GM12878 (cell line): Measurements from ENCODE around the gene EED. TPM values are rescaled to one million over a fixed set of nuclear protein-coding genes. Genes with fewer than 3 reads are reported as not detected.

Experiments used
- ATAC-seq: fragments of 200-7000 bp; cut with Tn5 transposase; 3 replicates; pipeline ENCODE4 v1.9.1; 2020; ENCODE audit warnings: mild to moderate bottlenecking, moderate library complexity
- BruUV-seq: library from RNA; stranded (reverse); fragments of 400-500 nt; replicated peaks from 2 replicates; lab custom pipeline; 2021; lab: Mats Ljungman, UMichigan
- CTCF ChIA-PET: fragments of 300-600 bp; sonication (Branson Sonifier 250); formaldehyde crosslinking; extraction: SDS; loops from one replicate; lab custom pipeline; 2021; ENCODE audit warnings: inconsistent platforms; lab: Yijun Ruan, JAX
- POLR2A ChIA-PET: fragments of 350-600 bp; formaldehyde crosslinking; extraction: SDS; loops from one replicate; lab custom pipeline; 2021; ENCODE audit warnings: inconsistent platforms; lab: Charles Lee
- RAD21 ChIA-PET: fragments of 300-600 bp; sonication (Branson Sonifier 250); formaldehyde crosslinking; loops from one replicate; lab custom pipeline; 2023; ENCODE audit warnings: antibody characterized with exemption; ENCODE audit not compliant: unreplicated experiment; lab: Charles Lee
- SMC1A ChIA-PET: fragments of 300-600 bp; sonication (Branson Sonifier 250); formaldehyde crosslinking; loops from one replicate; lab custom pipeline; 2023; ENCODE audit not compliant: unreplicated experiment, uncharacterized antibody; lab: Charles Lee
- DNase-seq: peaks from one replicate; pipeline ENCODE4 v3.0.0-alpha.2; 2011; ENCODE audit warnings: low read depth, low spot score
- FAIRE-seq: peaks from 3 replicates; lab custom pipeline; 2011; peaks lifted over from hg19 to GRCh38; lab: Jason Lieb, UNC
- H2AFZ ChIP-seq: 2 replicates; pipeline ENCODE4 v1.6.0; 2011; ENCODE audit warnings: low read depth, low read length, control low read depth; ENCODE audit not compliant: control insufficient read depth
- H3K27ac ChIP-seq: 2 replicates; pipeline ENCODE4 v1.5.1; 2011; ENCODE audit warnings: control low read depth; ENCODE audit not compliant: control insufficient read depth, insufficient read depth
- H3K27me3 ChIP-seq, 2 experiments: replicated peaks in 1 of 2; 2 replicates each; pipeline versions ENCODE4 v1.6.0 to v1.6.1; 2011; ENCODE audit warnings: low read length in 1 of 2; ENCODE audit not compliant: control insufficient read depth in 2 of 2, insufficient read depth in 2 of 2
- H3K36me3 ChIP-seq, 2 experiments: 2 replicates each; pipeline ENCODE4 v1.5.1; 2011; ENCODE audit warnings: low read length in 1 of 2; ENCODE audit not compliant: control insufficient read depth in 2 of 2, insufficient read depth in 2 of 2
- H3K4me1 ChIP-seq: 2 replicates; pipeline ENCODE4 v1.6.1; 2011; ENCODE audit warnings: mild to moderate bottlenecking, low read length, moderate library complexity, mixed read lengths; ENCODE audit not compliant: control insufficient read depth, insufficient read depth
- H3K4me2 ChIP-seq: 2 replicates; pipeline ENCODE4 v1.6.0; 2011; ENCODE audit warnings: control low read depth; ENCODE audit not compliant: control insufficient read depth, insufficient read depth
- H3K4me3 ChIP-seq: fragments of 200-600 bp; sonication (generic); 2 replicates; pipeline ENCODE4 v1.5.1; 2016
- H3K79me2 ChIP-seq: 2 replicates; pipeline ENCODE4 v1.6.0; 2011; ENCODE audit warnings: low read length; ENCODE audit not compliant: control insufficient read depth, insufficient read depth
- H3K9ac ChIP-seq: 2 replicates; pipeline ENCODE4 v1.8.0; 2011; ENCODE audit warnings: low read length, control low read depth, mixed read lengths; ENCODE audit not compliant: control insufficient read depth, insufficient read depth
- H3K9me3 ChIP-seq: replicated peaks from 3 replicates; pipeline ENCODE4 v1.5.1; 2011; ENCODE audit warnings: mild to moderate bottlenecking, low read length; ENCODE audit not compliant: control insufficient read depth, insufficient read depth
- H4K20me1 ChIP-seq: 2 replicates; pipeline ENCODE4 v1.6.0; 2011; ENCODE audit not compliant: control insufficient read depth, insufficient read depth
- CEBPB ChIP-seq, 2 experiments: fragments of 150-350 bp in 1 of 2; IDR thresholded peaks; 2 replicates each; pipeline ENCODE4 v1.6.1; 2012 to 2014; ENCODE audit warnings: low read depth in 2 of 2, low read length in 2 of 2, borderline replicate concordance in 1 of 2, inconsistent platforms in 1 of 2
- EZH2 ChIP-seq: IDR thresholded peaks from 2 replicates; pipeline ENCODE4 v1.6.1; 2012; ENCODE audit warnings: low read depth, mild to moderate bottlenecking, control low read depth, inconsistent platforms, low read length, borderline replicate concordance; ENCODE audit not compliant: control insufficient read depth
- FOS ChIP-seq: IDR thresholded peaks from 3 replicates; pipeline ENCODE4 v1.6.1; 2011; ENCODE audit warnings: borderline replicate concordance; ENCODE audit not compliant: insufficient read length; ENCODE audit errors: extremely low read depth
- HDAC2 ChIP-seq: fragments of 200-600 bp; sonication (generic); IDR thresholded peaks from 2 replicates; pipeline ENCODE4 v1.6.1; 2017
- IKZF1 ChIP-seq: fragments of 450-650 bp; conservative IDR thresholded peaks from 2 replicates; pipeline ENCODE4 v1.6.1; 2017; ENCODE audit warnings: antibody characterized with exemption, mild to moderate bottlenecking
- NR2F1 ChIP-seq: fragments of 450-650 bp; conservative IDR thresholded peaks from 2 replicates; pipeline ENCODE4 v1.6.1; 2017; ENCODE audit warnings: mild to moderate bottlenecking
- RAD51 ChIP-seq: fragments of 450-650 bp; IDR thresholded peaks from 2 replicates; pipeline ENCODE4 v1.6.1; 2016; ENCODE audit warnings: moderate library complexity, mild to moderate bottlenecking, inconsistent platforms
- RCOR1 ChIP-seq: conservative IDR thresholded peaks from 2 replicates; pipeline ENCODE4 v1.6.1; 2012; ENCODE audit warnings: low read depth, low read length, improper control_type of control experiment
- SP1 ChIP-seq: IDR thresholded peaks from one replicate; pipeline ENCODE4 v1.6.1; 2011; ENCODE audit warnings: low read depth, low read length
- ZBTB11 ChIP-seq: fragments of 450-650 bp; formaldehyde crosslinking; IDR thresholded peaks from 2 replicates; pipeline ENCODE4 v1.5.0; 2022; ENCODE audit warnings: mild to moderate bottlenecking, missing genetic modification characterization
- ZBTB40 ChIP-seq: fragments of 450-650 bp; IDR thresholded peaks from 2 replicates; pipeline ENCODE4 v1.6.1; 2016; ENCODE audit warnings: mild to moderate bottlenecking, moderate library complexity, borderline replicate concordance
- ZNF217 ChIP-seq: fragments of 450-650 bp; IDR thresholded peaks from 2 replicates; pipeline ENCODE4 v1.6.1; 2017; ENCODE audit warnings: antibody characterized with exemption, mild to moderate bottlenecking
- ZNF24 ChIP-seq: fragments of 450-650 bp; IDR thresholded peaks from 2 replicates; pipeline ENCODE4 v1.6.1; 2017; ENCODE audit warnings: antibody characterized with exemption, mild to moderate bottlenecking
- ZNF384 ChIP-seq: IDR thresholded peaks from 2 replicates; pipeline ENCODE4 v1.6.1; 2012; ENCODE audit warnings: low read depth, mild to moderate bottlenecking, low read length, improper control_type of control experiment, borderline replicate concordance
- WGBS: methylation state at CpG from one replicate; pipeline ENCODE4 v1.1.6; 2016; ENCODE audit warnings: low lambda C conversion rate; ENCODE audit not compliant: insufficient replicate concordance, insufficient coverage; ENCODE audit errors: missing lambda C conversion rate; 5-methylcytosine and 5-hydroxymethylcytosine counted together
- in situ Hi-C: fragments of 300-500 bp; cut with MboI; formaldehyde crosslinking; loops from 9 replicates; pipeline ENCODE4 v1.14.3; 2018; ENCODE audit warnings: mixed read lengths
- intact Hi-C: fragments of 100-400 bp; cut with micrococcal nuclease; formaldehyde crosslinking; loops from one replicate; pipeline ENCODE4 v1.14.2; 2022; ENCODE audit not compliant: unreplicated experiment
- polyA plus RNA-seq, 11 experiments: library from polyadenylated mRNA; depleted of rRNA in 4 of 11; unstranded in 6 of 11; stranded (reverse) in 5 of 11; fragments of >200 nt; fragmentation: Nextera tagmentation in 4 of 11; fragmentation: Illumina TruSeq in 1 of 11; extraction: Ambion mirVana in 4 of 11; extraction: Trizol in 1 of 11; gene quantifications; 1 replicate in 1 of 11; 2 replicates in 10 of 11; pipeline versions ENCODE4 v1.2.1 to v1.2.3, GENCODE V29; 2011 to 2016; ENCODE audit warnings: inconsistent platforms in 2 of 11, missing spikeins in 2 of 11, low read depth in 1 of 11
- total RNA-seq, 4 experiments: library from RNA; depleted of rRNA in 3 of 4; stranded (reverse); fragments of >200 nt in 3 of 4; fragmentation: Illumina TruSeq in 1 of 4; extraction: Trizol in 1 of 4; gene quantifications; 2 replicates each; pipeline versions ENCODE4 v1.2.1 to v1.2.3, GENCODE V29; 2013 to 2021

The EED gene
- total and polyA plus RNA-seq, 10 of the 15 experiments (the other 5 are each of a cell fraction or from before 2014, with no cell fraction given), result 41.5 to 140 (median 72.2) TPM

GRCh38 chr11:86278226-86278625 is 33.7 kb downstream of the EED start:
- Histone ChIP-seq H3K36me3 (peaks cover 2 to 33% of the 10 kb centered on the region in 2 experiments), H3K9ac (no peak overlapping the region), H3K4me3 (no peak overlapping the region), H2AFZ (no peak overlapping the region), H3K27ac (no peak overlapping the region), H3K4me1 (0 out of 2 replicates have a peak, but pooled peaks cover 3% of the 10 kb centered on the region), H3K79me2 (peaks cover 25% of the 10 kb centered on the region), H3K27me3 (no peaks in the 10 kb centered on the region), H3K9me3 (peaks cover 2% of the 10 kb centered on the region; the same call in 2 of the 3 replicates), H4K20me1 (no peaks in the 10 kb centered on the region), H3K4me2 (no peak overlapping the region)
- CTCF ChIA-PET, result no interaction called here
- ATAC-seq, result no peak
- SMC1A ChIA-PET, result interaction anchor here (0.9 to 1.4 kb wide), 3 partner anchors 11 to 18 kb away, joined by 3 to 4 read pairs (median 4); no protein-coding TSS in a partner anchor
- in situ Hi-C loops (no loop called here), intact Hi-C loops (no loop called here)
- no peak for FAIRE-seq
- RAD21 ChIA-PET, result interaction anchor here (0.6 to 1.2 kb wide), 2 partner anchors 8 to 27 kb away, joined by 3 to 6 read pairs; no protein-coding TSS in a partner anchor
- no peak for DNase-seq
- no peak for TF ChIP-seq ZBTB11 (CRISPR knock-in tag)
- TF ChIP-seq EZH2, result no peak
- TF ChIP-seq ZNF24, result no peak
- no peak for TF ChIP-seq CEBPB (IDR thresholded peaks at IDR 0.05; ENCODE audit: borderline replicate concordance in 1 of 2, low read depth in 2 of 2, low read length in 2 of 2)
- no peak for TF ChIP-seq RAD51
- TF ChIP-seq NR2F1, result no peak
- TF ChIP-seq IKZF1, result no peak
- TF ChIP-seq SP1, result no peak
- TF ChIP-seq HDAC2, result no peak
- TF ChIP-seq ZNF217, result no peak
- TF ChIP-seq ZNF384, result no peak
- TF ChIP-seq ZBTB40, result no peak
- no peak for TF ChIP-seq RCOR1
- no peak for TF ChIP-seq FOS
- POLR2A ChIA-PET, result no interaction called here
- BruUV-seq, result no TSS peak
- 93% methylated on average over 8 of the region's 8 CpGs for WGBS
